Adrenal gland (tissue), 5 donors: ENCODE results near the gene PZP.

Source experiments
- CTCF ChIP-seq, 6 experiments: fragments of 450-650 bp in 4 of 6; fragments of 200-600 bp in 2 of 6; sonication (generic) in 1 of 6; IDR thresholded peaks; 1 replicate in 5 of 6; 2 replicates in 1 of 6; pipeline versions ENCODE4 v1.5.1 to v1.8.0; 2016 to 2021; ENCODE audit warnings: antibody characterized with exemption in 6 of 6, mild to moderate bottlenecking in 2 of 6, moderate library complexity in 1 of 6
- POLR2A ChIP-seq, 2 donors: fragments of 450-650 bp; IDR thresholded peaks; one replicate each; pipeline ENCODE4 v1.6.1; 2017; ENCODE audit warnings: antibody characterized with exemption in 2 of 2, mild to moderate bottlenecking in 2 of 2, moderate library complexity in 1 of 2
- donor health status: DM: no; HTN: no; CAD: no.

GRCh38 chr12:9253464-9253863 lies 45.3 kb upstream of the PZP start:
- TF ChIP-seq POLR2A (IDR thresholded peaks at IDR 0.05) (no peak), CTCF (IDR thresholded peaks at IDR 0.05) (no peak)
